ENCODE measurements around the gene MAST2.

The MAST2 gene

DNA sequence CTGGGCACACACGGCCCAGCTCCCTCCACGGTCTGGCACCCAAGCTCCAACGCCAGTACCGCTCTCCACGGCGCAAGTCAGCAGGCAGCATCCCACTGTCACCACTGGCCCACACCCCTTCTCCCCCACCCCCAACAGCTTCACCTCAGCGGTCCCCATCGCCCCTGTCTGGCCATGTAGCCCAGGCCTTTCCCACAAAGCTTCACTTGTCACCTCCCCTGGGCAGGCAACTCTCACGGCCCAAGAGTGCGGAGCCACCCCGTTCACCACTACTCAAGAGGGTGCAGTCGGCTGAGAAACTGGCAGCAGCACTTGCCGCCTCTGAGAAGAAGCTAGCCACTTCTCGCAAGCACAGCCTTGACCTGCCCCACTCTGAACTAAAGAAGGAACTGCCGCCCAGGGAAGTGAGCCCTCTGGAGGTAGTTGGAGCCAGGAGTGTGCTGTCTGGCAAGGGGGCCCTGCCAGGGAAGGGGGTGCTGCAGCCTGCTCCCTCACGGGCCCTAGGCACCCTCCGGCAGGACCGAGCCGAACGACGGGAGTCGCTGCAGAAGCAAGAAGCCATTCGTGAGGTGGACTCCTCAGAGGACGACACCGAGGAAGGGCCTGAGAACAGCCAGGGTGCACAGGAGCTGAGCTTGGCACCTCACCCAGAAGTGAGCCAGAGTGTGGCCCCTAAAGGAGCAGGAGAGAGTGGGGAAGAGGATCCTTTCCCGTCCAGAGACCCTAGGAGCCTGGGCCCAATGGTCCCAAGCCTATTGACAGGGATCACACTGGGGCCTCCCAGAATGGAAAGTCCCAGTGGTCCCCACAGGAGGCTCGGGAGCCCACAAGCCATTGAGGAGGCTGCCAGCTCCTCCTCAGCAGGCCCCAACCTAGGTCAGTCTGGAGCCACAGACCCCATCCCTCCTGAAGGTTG lies 231.4 kb downstream of the MAST2 start:
- Histone ChIP-seq H3K9me3 (ENCODE audit: insufficient read depth, low read depth, low read length) (no peaks in the 10 kb centered on the region), H2BK120ac (ENCODE audit: insufficient read depth, low read length, poor library complexity) (no peak overlapping the region), H3K4me2 (ENCODE audit: low read length) (no peak overlapping the region), H4K12ac (ENCODE audit: low read depth, low read length) (no peak overlapping the region), H3K23ac (ENCODE audit: low read length) (no peak overlapping the region), H3K27me3 (ENCODE audit: insufficient read depth, low read length) (no peaks in the 10 kb centered on the region), H3K9ac (ENCODE audit: low read length) (no peak overlapping the region), H3K18ac (ENCODE audit: low read length) (no peak overlapping the region), H3K27ac (ENCODE audit: low read depth, low read length) (no peak overlapping the region), H4K8ac (ENCODE audit: low read depth, low read length) (no peak overlapping the region), H3K4me3 (ENCODE audit: low read depth, low read length) (no peak overlapping the region), H3K79me2 (ENCODE audit: control insufficient read depth, insufficient read depth, low read length, poor library complexity) (no peaks in the 10 kb centered on the region), H3K36me3 (ENCODE audit: control insufficient read depth in 1 of 2, insufficient read depth in 2 of 2, low read length in 2 of 2) (peaks cover 44 to 45% of the 10 kb centered on the region in 2 experiments), H2BK5ac (ENCODE audit: low read depth, low read length, poor library complexity) (no peak overlapping the region), H3K79me1 (ENCODE audit: low read length) (no peaks in the 10 kb centered on the region), H2AFZ (ENCODE audit: insufficient read depth, low read length, poor library complexity) (no peak overlapping the region), H2AK5ac (ENCODE audit: low read length) (no peak overlapping the region), H2BK12ac (ENCODE audit: low read length) (no peak overlapping the region), H3K14ac (ENCODE audit: low read length) (no peak overlapping the region), H3K4ac (ENCODE audit: low read depth, low read length) (no peak overlapping the region), H4K91ac (ENCODE audit: low read depth, low read length) (no peak overlapping the region), H3K4me1 (ENCODE audit: control insufficient read depth in 1 of 2, insufficient read depth in 2 of 2, low read length in 2 of 2) (no peaks in the 10 kb centered on the region)
- no peak for DNase-seq
- WGBS (ENCODE audit: extremely low coverage, insufficient coverage, insufficient read length): no CpG with 5 or more reads among the region's 27 CpGs

DNA sequence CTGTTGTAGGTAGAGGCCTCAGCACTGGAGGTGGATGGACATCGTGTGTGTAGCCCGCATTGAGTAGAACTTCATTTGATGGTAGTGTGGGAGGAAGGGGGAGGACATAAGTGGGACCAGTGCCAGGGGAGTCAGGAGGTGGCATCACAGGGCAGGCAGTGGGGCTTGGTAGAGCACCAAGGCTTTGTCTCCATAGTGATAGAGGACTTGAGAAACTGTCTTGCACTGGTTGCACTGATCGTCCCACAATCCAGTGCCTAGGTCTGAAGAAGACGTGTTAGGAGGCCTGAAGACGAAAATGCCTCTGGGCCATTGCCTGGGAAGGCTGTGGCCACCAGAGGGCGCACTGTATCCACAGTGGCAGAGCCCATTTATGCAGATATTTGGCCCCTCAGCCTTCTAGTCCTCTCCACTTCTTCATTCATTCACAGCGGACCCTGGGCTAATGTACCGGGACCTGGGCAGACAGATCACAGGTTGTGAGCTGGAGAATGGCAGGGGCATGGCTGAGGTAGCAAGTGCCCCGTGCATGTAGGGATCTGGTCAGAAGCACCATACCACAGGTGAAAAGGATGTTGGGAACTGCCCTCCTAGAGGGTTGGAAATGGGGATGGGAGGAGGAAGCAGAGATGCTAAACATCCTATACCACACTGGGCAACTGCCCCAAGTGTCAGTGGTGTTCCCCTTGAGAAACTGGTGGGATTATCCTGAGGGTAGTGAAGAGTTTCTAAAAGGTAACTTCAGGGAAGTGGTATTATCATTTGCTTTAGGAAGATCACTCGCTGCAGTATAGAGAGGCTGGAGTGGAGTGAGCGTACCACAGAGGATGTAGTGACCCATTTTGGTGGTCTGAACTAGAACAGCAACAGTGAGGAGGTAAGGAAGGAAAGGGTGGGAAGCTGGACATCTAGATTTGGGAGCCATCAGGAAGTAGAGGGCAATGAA lies 233.8 kb downstream of the MAST2 start:
- no peak overlapping the region for H4K91ac ChIP-seq (ENCODE audit: low read depth, low read length)
- H3K4me2 ChIP-seq (ENCODE audit: low read length): no peak overlapping the region
- no peak overlapping the region for H4K8ac ChIP-seq (ENCODE audit: low read depth, low read length)
- no peaks in the 10 kb centered on the region for H3K27me3 ChIP-seq (ENCODE audit: insufficient read depth, low read length)
- no peak overlapping the region for H2BK120ac ChIP-seq (ENCODE audit: insufficient read depth, low read length, poor library complexity)
- H3K4ac ChIP-seq (ENCODE audit: low read depth, low read length): no peak overlapping the region
- H3K18ac ChIP-seq (ENCODE audit: low read length): no peak overlapping the region
- no peak overlapping the region for H2BK5ac ChIP-seq (ENCODE audit: low read depth, low read length, poor library complexity)
- H3K14ac ChIP-seq (ENCODE audit: low read length): no peak overlapping the region
- H3K9ac ChIP-seq (ENCODE audit: low read length): no peak overlapping the region
- H2BK12ac ChIP-seq (ENCODE audit: low read length): no peak overlapping the region
- no peaks in the 10 kb centered on the region for H3K79me1 ChIP-seq (ENCODE audit: low read length)
- peak; percentile 77 to 95 for DNase-seq
- no peaks in the 10 kb centered on the region for H3K4me1 ChIP-seq (ENCODE audit: control insufficient read depth in 1 of 2, insufficient read depth in 2 of 2, low read length in 2 of 2)
- H3K79me2 ChIP-seq (ENCODE audit: control insufficient read depth, insufficient read depth, low read length, poor library complexity): no peaks in the 10 kb centered on the region
- no peaks in the 10 kb centered on the region for H3K9me3 ChIP-seq (ENCODE audit: insufficient read depth, low read depth, low read length)
- WGBS (ENCODE audit: extremely low coverage, insufficient coverage, insufficient read length): no CpG with 5 or more reads among the region's 11 CpGs
- no peak overlapping the region for H2AK5ac ChIP-seq (ENCODE audit: low read length)
- H3K4me3 ChIP-seq (ENCODE audit: low read depth, low read length): no peak overlapping the region
- H3K23ac ChIP-seq (ENCODE audit: low read length): no peak overlapping the region
- H2AFZ ChIP-seq (ENCODE audit: insufficient read depth, low read length, poor library complexity): no peak overlapping the region
- no peak overlapping the region for H4K12ac ChIP-seq (ENCODE audit: low read depth, low read length)
- no peak overlapping the region for H3K27ac ChIP-seq (ENCODE audit: low read depth, low read length)
- H3K36me3 ChIP-seq (ENCODE audit: control insufficient read depth in 1 of 2, insufficient read depth in 2 of 2, low read length in 2 of 2): peaks cover 26 to 30% of the 10 kb centered on the region in 2 experiments

DNA sequence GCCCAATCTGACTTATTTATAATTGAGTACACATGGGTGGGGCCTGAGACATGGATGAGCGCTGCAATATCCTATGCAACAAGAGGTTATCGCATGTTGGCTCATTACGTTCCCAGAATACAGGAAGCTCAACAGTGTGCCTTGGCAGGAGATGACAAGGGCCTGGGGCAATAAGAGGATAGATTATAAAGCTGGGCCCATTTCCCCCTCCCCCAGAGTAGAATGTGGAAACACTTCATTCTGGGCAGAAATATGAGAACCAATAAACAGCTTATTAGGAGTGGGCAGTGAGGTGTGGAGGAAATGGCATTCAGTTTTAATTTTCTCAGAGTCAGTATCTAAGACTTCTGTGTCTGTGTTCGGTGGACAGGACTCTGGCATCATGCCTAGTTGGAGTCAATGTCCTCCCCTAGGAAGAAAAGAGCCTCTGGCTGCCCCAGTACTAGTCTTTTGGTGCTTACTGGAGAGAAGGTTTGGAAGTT lies 236.2 kb downstream of the MAST2 start:
- Histone ChIP-seq H2BK5ac (ENCODE audit: low read depth, low read length, poor library complexity) (no peak overlapping the region), H3K4me2 (ENCODE audit: low read length) (no peak overlapping the region), H3K27ac (ENCODE audit: low read depth, low read length) (no peak overlapping the region), H2AFZ (ENCODE audit: insufficient read depth, low read length, poor library complexity) (no peak overlapping the region), H3K36me3 (ENCODE audit: control insufficient read depth in 1 of 2, insufficient read depth in 2 of 2, low read length in 2 of 2) (peaks cover 14 to 15% of the 10 kb centered on the region in 2 experiments), H4K12ac (ENCODE audit: low read depth, low read length) (no peak overlapping the region), H2BK120ac (ENCODE audit: insufficient read depth, low read length, poor library complexity) (no peak overlapping the region), H3K9ac (ENCODE audit: low read length) (no peak overlapping the region), H3K79me1 (ENCODE audit: low read length) (no peaks in the 10 kb centered on the region), H3K23ac (ENCODE audit: low read length) (no peak overlapping the region), H2BK12ac (ENCODE audit: low read length) (no peak overlapping the region), H3K27me3 (ENCODE audit: insufficient read depth, low read length) (no peaks in the 10 kb centered on the region), H3K4me1 (ENCODE audit: control insufficient read depth in 1 of 2, insufficient read depth in 2 of 2, low read length in 2 of 2) (no peaks in the 10 kb centered on the region), H3K79me2 (ENCODE audit: control insufficient read depth, insufficient read depth, low read length, poor library complexity) (no peaks in the 10 kb centered on the region), H3K18ac (ENCODE audit: low read length) (no peak overlapping the region), H3K9me3 (ENCODE audit: insufficient read depth, low read depth, low read length) (no peaks in the 10 kb centered on the region), H3K4me3 (ENCODE audit: low read depth, low read length) (no peak overlapping the region), H4K91ac (ENCODE audit: low read depth, low read length) (no peak overlapping the region), H4K8ac (ENCODE audit: low read depth, low read length) (no peak overlapping the region), H2AK5ac (ENCODE audit: low read length) (no peak overlapping the region), H3K14ac (ENCODE audit: low read length) (no peak overlapping the region), H3K4ac (ENCODE audit: low read depth, low read length) (no peak overlapping the region)
- no CpG with 5 or more reads among the region's 4 CpGs for WGBS (ENCODE audit: extremely low coverage, insufficient coverage, insufficient read length)
- DNase-seq: no peak

DNA sequence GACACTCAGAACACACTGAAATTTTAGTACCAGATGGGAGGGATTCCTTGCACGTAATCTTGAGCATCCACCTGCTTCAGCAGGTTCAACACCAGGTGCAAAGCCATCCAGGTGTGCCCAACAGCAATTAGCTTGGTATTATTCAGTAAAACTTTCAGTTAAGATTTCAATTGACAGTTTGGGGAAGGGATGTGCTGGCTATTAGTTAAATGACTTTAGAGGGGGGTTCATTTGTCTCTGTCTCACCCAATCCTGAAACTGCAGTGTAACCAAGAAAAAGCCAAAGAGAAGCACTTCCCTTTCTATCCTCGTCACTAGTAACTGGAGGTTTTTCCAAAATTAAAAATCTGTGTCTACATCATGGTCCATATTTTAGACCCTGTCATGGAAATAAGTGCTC lies 238.1 kb downstream of the MAST2 start:
- no peaks in the 10 kb centered on the region for H3K79me1 ChIP-seq (ENCODE audit: low read length)
- no CpG with 5 or more reads among the region's 2 CpGs for WGBS (ENCODE audit: extremely low coverage, insufficient coverage, insufficient read length)

More for the DNA sequence above, 238.1 kb downstream of the MAST2 start:
- Histone ChIP-seq H3K4me1 (ENCODE audit: control insufficient read depth in 1 of 2, insufficient read depth in 2 of 2, low read length in 2 of 2) (no peaks in the 10 kb centered on the region), H3K36me3 (ENCODE audit: control insufficient read depth in 1 of 2, insufficient read depth in 2 of 2, low read length in 2 of 2) (peaks cover 4 to 8% of the 10 kb centered on the region in 2 experiments), H3K9me3 (ENCODE audit: insufficient read depth, low read depth, low read length) (no peaks in the 10 kb centered on the region), H3K79me2 (ENCODE audit: control insufficient read depth, insufficient read depth, low read length, poor library complexity) (no peaks in the 10 kb centered on the region), H3K23ac (ENCODE audit: low read length) (no peak overlapping the region), H2BK12ac (ENCODE audit: low read length) (no peak overlapping the region), H4K91ac (ENCODE audit: low read depth, low read length) (no peak overlapping the region), H2BK120ac (ENCODE audit: insufficient read depth, low read length, poor library complexity) (no peak overlapping the region), H4K8ac (ENCODE audit: low read depth, low read length) (no peak overlapping the region), H2BK5ac (ENCODE audit: low read depth, low read length, poor library complexity) (no peak overlapping the region), H3K4me3 (ENCODE audit: low read depth, low read length) (no peak overlapping the region), H4K12ac (ENCODE audit: low read depth, low read length) (no peak overlapping the region), H3K9ac (ENCODE audit: low read length) (no peak overlapping the region), H3K4me2 (ENCODE audit: low read length) (no peak overlapping the region), H2AK5ac (ENCODE audit: low read length) (no peak overlapping the region), H2AFZ (ENCODE audit: insufficient read depth, low read length, poor library complexity) (no peak overlapping the region), H3K14ac (ENCODE audit: low read length) (no peak overlapping the region), H3K18ac (ENCODE audit: low read length) (no peak overlapping the region), H3K27me3 (ENCODE audit: insufficient read depth, low read length) (no peaks in the 10 kb centered on the region), H3K4ac (ENCODE audit: low read depth, low read length) (no peak overlapping the region), H3K27ac (ENCODE audit: low read depth, low read length) (no peak overlapping the region)
- no peak for DNase-seq
